ENCODE measurements around the gene AGR3. TPM values are rescaled to one million over a fixed set of nuclear protein-coding genes. Genes with fewer than 3 reads are reported as not detected.

AGR3 gene
- total RNA-seq, 1 donor from 2014 or later, result not detected

DNA sequence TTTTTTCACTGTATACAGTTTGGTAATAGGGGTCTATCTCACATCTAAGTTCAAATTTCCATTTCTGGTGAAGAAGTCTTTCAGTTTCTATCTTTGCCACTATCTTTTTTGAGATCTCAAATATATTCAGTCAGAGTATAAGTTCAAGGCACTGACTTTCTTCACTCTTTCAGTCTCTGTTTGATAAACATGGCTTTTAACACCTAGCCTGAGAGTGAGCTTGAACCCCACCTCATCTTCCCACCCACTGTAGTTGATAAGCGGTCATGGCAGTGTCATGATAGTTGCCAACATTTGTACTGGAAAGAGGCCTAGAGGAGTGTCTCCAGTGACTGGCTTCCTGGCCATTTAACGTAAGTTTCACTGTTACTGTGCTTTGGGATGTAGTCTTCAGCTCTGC is 41.2 kb upstream of the AGR3 start:
- H3K27ac ChIP-seq, result no peak overlapping the region

DNA sequence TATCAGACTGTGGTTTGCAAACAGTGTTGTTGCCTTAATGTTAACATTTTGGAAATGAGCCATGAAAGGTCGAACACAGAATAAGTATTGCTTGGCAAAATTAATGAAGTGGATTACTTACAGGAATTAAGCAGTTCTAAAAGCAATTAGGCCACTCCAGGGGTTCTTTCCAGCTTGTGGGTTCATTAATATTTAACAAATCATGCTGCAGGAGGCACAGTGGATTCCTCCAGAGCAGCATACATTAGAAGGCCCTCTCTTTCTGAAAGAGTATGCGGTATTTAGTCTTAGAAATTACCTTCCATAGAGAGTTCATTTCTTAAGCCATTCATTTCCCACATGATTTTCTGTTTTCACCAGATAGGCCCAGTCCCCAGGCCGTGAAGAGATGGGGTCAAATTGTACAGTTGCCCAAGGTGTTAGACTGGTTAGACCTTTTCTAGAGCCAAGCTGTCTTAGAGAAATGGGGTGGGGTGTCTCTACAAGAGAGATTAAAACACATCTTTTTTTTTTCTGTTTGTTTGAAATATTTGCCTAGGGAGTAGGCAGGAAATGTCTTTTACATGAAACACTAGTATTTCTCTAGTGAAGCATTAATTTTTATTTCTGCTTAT is 40.0 kb upstream of the AGR3 start:
- peaks cover 33% of the 10 kb centered on the region for H3K4me1 Mint-ChIP-seq
- Histone ChIP-seq H3K4me1 (peaks cover 22% of the 10 kb centered on the region), H3K36me3 (no peaks in the 10 kb centered on the region), H3K79me2 (ENCODE audit: low read depth) (no peaks in the 10 kb centered on the region), H2AFZ (replicated peaks) (peak overlapping the region; percentile 30), H3K27ac (peak overlapping the region; percentile 50), H4K20me1 (ENCODE audit: low read depth) (no peaks in the 10 kb centered on the region), H3K4me3 (no peak overlapping the region), H3F3A (ENCODE audit: low read depth) (peaks cover 8% of the 10 kb centered on the region), H3K27me3 (no peaks in the 10 kb centered on the region), H3K4me2 (no peak overlapping the region), H3K9ac (no peak overlapping the region), H3K9me3 (ENCODE audit: low read depth) (no peaks in the 10 kb centered on the region)
- TF ChIP-seq EZH2 (IDR thresholded peaks at IDR 0.05) (no peak), EZH2phosphoT487 (IDR thresholded peaks at IDR 0.05) (no peak)
- peak overlapping the region; percentile 73 for H3K27ac Mint-ChIP-seq
- peaks cover 14% of the 10 kb centered on the region for H3K9me3 Mint-ChIP-seq
- DNase-seq (ENCODE audit: low spot score), result peak; percentile 42
- no peaks in the 10 kb centered on the region for H3K27me3 Mint-ChIP-seq (ENCODE audit: insufficient read depth, low read depth)
- H3K4me3 Mint-ChIP-seq, result no peak overlapping the region
- peaks cover 9% of the 10 kb centered on the region for H3K36me3 Mint-ChIP-seq

More for the DNA sequence above, 41.2 kb upstream of the AGR3 start:
- no peaks in the 10 kb centered on the region for H3K79me2 ChIP-seq (ENCODE audit: low read depth)
- no peak overlapping the region for H2AFZ ChIP-seq (replicated peaks)
- TF ChIP-seq EZH2 (IDR thresholded peaks at IDR 0.05) (no peak), EZH2phosphoT487 (IDR thresholded peaks at IDR 0.05) (no peak)
- TF ChIP-seq, protein P1, sequence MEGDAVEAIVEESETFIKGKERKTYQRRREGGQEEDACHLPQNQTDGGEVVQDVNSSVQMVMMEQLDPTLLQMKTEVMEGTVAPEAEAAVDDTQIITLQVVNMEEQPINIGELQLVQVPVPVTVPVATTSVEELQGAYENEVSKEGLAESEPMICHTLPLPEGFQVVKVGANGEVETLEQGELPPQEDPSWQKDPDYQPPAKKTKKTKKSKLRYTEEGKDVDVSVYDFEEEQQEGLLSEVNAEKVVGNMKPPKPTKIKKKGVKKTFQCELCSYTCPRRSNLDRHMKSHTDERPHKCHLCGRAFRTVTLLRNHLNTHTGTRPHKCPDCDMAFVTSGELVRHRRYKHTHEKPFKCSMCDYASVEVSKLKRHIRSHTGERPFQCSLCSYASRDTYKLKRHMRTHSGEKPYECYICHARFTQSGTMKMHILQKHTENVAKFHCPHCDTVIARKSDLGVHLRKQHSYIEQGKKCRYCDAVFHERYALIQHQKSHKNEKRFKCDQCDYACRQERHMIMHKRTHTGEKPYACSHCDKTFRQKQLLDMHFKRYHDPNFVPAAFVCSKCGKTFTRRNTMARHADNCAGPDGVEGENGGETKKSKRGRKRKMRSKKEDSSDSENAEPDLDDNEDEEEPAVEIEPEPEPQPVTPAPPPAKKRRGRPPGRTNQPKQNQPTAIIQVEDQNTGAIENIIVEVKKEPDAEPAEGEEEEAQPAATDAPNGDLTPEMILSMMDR (IDR thresholded peaks at IDR 0.05), result no peak
- H3K4me2 ChIP-seq, result no peak overlapping the region
- H3K4me3 ChIP-seq, result no peak overlapping the region
- Mint-ChIP-seq H3K27me3 (ENCODE audit: insufficient read depth, low read depth) (no peaks in the 10 kb centered on the region), H3K4me3 (no peak overlapping the region), H3K27ac (no peak overlapping the region), H3K36me3 (peaks cover 9% of the 10 kb centered on the region), H3K4me1 (peaks cover 21% of the 10 kb centered on the region), H3K9me3 (peaks cover 16% of the 10 kb centered on the region)
- no peaks in the 10 kb centered on the region for H3K36me3 ChIP-seq
- no peaks in the 10 kb centered on the region for H4K20me1 ChIP-seq (ENCODE audit: low read depth)
- no peak overlapping the region for H3K9ac ChIP-seq
- H3K4me1 ChIP-seq, result peaks cover 13% of the 10 kb centered on the region
- DNase-seq (ENCODE audit: low spot score), result no peak
- no peaks in the 10 kb centered on the region for H3K27me3 ChIP-seq
- no peaks in the 10 kb centered on the region for H3K9me3 ChIP-seq (ENCODE audit: low read depth)
- H3F3A ChIP-seq (ENCODE audit: low read depth), result peaks cover 8% of the 10 kb centered on the region

DNA sequence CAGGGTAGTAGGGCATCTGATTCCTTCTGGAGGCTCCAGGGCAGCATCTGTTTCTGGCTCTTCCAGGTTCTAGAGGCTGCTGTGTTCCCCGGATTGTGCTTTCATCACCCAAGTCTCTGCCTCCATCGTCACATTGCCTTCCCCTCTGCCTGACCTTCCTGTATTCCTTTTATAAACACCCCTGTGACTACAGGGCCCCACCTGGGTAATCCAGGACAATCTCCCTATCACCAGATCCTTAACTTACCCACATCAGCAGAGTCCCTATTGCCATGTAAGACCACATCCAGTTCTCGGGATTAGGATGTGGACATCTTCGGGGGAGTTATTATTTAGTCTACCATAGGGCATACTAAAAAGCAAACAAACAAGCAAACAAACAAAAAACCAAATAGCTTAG is 39.4 kb upstream of the AGR3 start:
- Histone ChIP-seq H2AFZ (replicated peaks) (peak overlapping the region; percentile 51), H3K36me3 (no peaks in the 10 kb centered on the region), H3K79me2 (ENCODE audit: low read depth) (no peaks in the 10 kb centered on the region), H3K4me3 (no peak overlapping the region), H3K27ac (peak overlapping the region; percentile 50), H3K4me1 (peaks cover 28% of the 10 kb centered on the region), H3K9me3 (ENCODE audit: low read depth) (no peaks in the 10 kb centered on the region), H3K9ac (no peak overlapping the region), H4K20me1 (ENCODE audit: low read depth) (no peaks in the 10 kb centered on the region), H3F3A (ENCODE audit: low read depth) (peaks cover 8% of the 10 kb centered on the region), H3K4me2 (no peak overlapping the region), H3K27me3 (no peaks in the 10 kb centered on the region)
- DNase-seq (ENCODE audit: low spot score), result no peak
- H3K27ac Mint-ChIP-seq, result peak overlapping the region; percentile 31
- H3K4me1 Mint-ChIP-seq, result peaks cover 39% of the 10 kb centered on the region
- H3K9me3 Mint-ChIP-seq, result peaks cover 12% of the 10 kb centered on the region
- H3K27me3 Mint-ChIP-seq (ENCODE audit: insufficient read depth, low read depth), result no peaks in the 10 kb centered on the region
- peaks cover 9% of the 10 kb centered on the region for H3K36me3 Mint-ChIP-seq
- no peak for TF ChIP-seq EZH2 (IDR thresholded peaks at IDR 0.05)
- no peak overlapping the region for H3K4me3 Mint-ChIP-seq

DNA sequence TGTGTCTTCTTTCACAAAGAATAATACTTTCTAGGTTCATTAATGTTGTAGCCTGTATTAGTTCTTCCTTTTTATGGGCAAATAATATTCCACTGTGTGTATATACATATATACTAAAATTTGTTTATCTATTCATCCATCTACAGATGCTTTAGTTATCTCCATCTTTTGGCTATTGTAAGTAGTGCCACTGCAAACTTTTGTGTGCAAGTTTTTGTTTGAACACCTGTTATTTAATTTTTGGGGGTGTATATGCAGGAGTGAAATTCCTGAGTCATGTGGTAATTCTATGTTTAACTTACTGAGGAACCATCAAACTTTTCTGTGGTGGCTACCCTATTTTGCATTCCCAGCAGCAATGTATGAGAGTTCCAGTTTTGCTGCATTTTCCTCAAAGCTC is 37.7 kb upstream of the AGR3 start:
- DNase-seq (ENCODE audit: low spot score), result no peak
- Mint-ChIP-seq H3K27me3 (ENCODE audit: insufficient read depth, low read depth) (no peaks in the 10 kb centered on the region), H3K4me3 (no peak overlapping the region), H3K9me3 (peaks cover 23% of the 10 kb centered on the region), H3K4me1 (peaks cover 47% of the 10 kb centered on the region), H3K27ac (no peak overlapping the region), H3K36me3 (peaks cover 4% of the 10 kb centered on the region)
- no peaks in the 10 kb centered on the region for H3K79me2 ChIP-seq (ENCODE audit: low read depth)
- no peak overlapping the region for H3K27ac ChIP-seq
- peaks cover 28% of the 10 kb centered on the region for H3K4me1 ChIP-seq
- H3F3A ChIP-seq (ENCODE audit: low read depth), result peaks cover 8% of the 10 kb centered on the region
- H3K4me3 ChIP-seq, result no peak overlapping the region
- no peaks in the 10 kb centered on the region for H3K27me3 ChIP-seq
- H2AFZ ChIP-seq (replicated peaks), result no peak overlapping the region
- no peak overlapping the region for H3K4me2 ChIP-seq
- H4K20me1 ChIP-seq (ENCODE audit: low read depth), result no peaks in the 10 kb centered on the region
- H3K9ac ChIP-seq, result no peak overlapping the region
- H3K36me3 ChIP-seq, result no peaks in the 10 kb centered on the region
- no peaks in the 10 kb centered on the region for H3K9me3 ChIP-seq (ENCODE audit: low read depth)
- TF ChIP-seq EZH2phosphoT487 (IDR thresholded peaks at IDR 0.05) (no peak), EZH2 (IDR thresholded peaks at IDR 0.05) (no peak)
- TF ChIP-seq, protein P1 (IDR thresholded peaks at IDR 0.05), result no peak

Measured in neural progenitor cell (in vitro differentiated cells).